ENCODE data around the gene TSEN54.

The TSEN54 gene

DNA sequence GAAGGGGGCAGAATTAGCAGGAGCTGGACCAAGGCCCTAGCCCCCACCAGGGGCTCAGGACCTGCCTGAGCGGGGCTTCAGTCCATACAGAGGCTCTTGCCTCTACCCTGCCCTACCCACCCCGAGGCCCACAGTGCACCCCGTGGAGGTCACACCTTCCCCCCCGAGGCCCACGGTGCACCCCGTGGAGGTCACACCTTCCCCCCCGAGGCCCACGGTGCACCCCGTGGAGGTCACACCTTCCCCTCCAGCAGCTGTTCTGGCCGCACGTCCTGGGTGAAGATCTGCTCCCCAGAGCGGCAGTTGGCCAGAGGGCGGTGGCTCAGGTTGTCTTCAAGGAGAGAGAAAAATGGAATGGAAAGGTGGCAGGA is 12.4 kb upstream of the TSEN54 start:
- no peak for DNase-seq (ENCODE audit: low read depth in 2 of 2)

DNA sequence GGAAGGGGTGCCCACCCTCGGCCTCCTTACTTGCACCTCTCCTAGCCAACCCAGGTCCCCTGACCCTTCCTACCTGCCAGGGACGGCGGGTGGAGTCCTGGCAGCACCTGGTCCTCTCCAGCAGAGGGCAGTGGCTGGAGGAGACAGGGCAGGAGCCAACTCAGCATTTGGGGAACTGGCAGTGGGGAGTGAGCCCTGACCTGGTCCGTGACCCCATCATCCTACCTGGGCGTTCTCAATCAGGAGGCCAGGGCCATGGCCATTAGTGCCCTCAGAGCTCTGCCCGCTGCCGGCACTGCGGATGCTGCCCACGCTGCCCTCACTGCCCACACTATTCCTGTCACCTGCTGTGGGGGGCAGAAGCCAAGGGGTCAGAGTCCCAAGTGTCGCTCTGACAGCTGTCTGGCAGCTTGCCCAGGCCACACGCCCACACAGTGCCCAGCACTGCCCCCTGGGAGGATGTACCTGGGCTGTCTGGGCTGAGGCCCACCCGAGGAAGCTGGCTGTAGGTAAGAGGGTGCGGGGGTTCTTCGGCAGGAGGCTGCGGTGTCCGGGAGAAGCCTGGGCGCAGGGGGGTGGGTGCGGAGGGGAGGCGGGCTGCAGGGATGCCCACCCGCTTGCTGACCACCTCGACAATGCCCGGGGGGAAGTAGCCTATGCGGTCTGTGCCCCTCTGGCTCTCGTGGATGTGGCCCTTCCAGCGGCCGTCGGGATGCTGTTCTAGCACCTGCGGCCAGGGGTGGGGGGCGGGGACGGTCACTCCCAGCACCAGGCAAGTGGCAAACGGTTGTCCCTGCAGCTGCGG is 11.8 kb upstream of the TSEN54 start:
- peak in 1 of 2 donors; percentile 26 for DNase-seq (ENCODE audit: low read depth in 2 of 2)

DNA sequence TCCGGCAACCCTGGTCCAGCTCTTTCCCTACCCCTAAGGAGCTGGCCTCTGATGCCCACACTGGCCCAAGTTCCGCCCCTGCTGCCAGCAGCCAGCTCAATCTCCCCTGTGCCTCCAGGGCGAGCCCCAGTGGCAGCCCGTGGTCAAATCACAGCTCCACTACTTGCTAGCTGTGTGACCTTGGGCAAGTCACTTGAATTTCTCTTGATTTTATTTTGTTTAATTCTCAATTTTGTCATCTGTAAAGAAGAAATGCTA is 11.2 kb upstream of the TSEN54 start:
- DNase-seq (ENCODE audit: low read depth in 2 of 2) = no peak

DNA sequence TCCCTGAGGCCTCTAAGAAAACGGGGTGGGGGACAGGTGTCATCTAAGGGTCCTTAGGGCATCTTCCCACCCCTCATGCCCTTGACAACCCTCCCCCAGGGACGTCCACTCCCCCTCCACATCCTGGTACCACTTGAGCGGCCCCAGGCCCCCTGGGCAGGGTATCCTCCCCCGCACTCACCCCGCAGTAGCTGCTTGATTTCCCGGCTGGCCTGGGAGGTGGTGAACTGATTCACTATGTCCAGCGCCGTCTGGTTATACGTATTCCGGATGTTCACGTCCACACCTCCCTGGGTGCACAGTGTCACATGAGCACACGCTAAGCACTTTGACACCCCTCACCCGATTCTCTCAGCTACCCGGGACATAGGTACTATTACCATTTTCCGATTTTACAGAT is 10.7 kb upstream of the TSEN54 start:
- DNase-seq (ENCODE audit: low read depth in 2 of 2) = no peak

DNA sequence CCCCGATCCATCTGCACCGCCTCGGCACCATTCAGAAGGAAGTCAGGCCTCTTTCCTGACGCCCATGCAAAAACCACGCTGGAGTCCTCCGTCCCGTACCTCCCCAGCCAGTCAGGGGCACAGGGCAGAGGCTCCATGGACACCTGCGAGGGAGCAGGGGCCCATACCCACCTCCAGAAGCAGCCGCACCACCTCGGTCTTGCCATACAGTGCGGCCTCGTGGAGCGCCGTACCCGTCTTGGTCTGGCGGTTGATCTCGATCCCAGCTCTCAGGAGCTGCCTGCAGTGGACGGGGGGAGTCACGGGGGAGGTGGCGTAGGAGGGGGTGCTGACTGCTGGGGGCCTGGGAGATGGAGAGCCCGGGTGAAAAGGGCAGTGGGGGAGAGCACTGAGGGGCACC is 10.2 kb upstream of the TSEN54 start:
- DNase-seq (ENCODE audit: low read depth in 2 of 2) = no peak

DNA sequence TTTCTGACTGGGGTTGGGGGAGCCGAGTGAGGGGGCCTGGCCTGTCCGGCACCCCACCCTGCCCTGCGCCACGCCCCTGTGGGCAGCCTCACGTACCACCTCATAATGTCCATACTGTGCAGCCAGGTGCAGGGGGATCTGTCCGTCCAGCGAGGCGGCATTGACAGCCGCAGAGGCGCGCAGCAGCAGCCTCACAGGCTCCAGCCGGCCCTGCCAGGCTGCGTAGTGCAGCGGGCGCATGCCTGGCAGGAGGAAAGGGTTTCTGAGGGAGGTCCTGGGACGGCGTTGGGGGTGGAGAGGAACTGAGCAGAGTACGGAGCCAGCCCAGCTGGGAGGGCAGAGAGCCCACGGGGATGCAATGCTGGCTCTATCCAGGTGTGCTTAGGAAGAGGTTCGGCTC is 9.4 kb upstream of the TSEN54 start:
- no peak for DNase-seq (ENCODE audit: low read depth in 2 of 2)

DNA sequence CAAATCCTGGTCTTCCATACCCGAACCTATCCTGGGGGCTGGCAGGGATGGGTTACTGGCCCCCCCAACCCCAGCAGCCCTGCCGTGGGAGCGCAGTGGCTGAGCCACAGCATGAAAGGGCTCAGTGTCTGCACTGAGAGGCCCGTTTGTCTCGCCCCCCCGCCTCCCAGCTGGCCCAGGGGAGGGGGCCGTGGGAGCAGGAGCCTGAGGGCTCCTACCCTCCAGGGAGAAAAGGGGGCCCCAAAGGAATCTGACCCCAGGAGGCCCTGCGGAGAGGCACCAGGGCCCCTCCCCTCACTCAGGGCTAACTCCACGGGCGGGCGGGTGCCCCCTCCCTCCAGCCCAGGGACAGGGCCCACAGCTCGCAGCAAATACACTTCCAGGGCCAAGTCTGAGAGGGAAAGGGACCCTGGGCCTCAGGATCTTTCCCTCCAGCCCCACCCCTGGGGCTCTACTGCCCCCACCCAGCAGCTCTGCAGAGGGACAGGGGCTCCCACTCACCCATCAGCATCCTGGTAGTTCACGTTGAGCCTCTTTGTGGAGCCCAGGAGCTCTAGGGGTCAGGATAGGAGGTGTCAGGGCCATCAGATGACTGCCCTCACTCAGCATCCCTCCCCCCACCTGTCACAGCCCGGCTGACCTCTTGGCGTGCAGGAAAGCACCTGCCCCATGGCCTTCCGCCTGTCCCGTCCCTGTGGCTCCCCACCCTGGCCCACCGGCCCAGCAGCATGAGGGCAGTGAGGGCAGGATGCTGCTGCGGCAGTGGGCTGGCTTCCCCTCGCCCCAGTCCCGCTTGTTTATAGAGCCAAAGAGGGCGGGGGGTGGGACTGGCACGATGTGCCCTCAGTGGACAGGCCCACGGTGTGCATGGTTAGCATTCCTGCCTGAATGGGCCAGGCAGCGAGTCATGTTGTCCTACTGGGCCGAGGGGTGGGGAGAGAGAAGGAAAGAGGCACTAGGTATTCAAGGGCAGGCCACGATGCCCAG is 8.3 kb upstream of the TSEN54 start:
- DNase-seq (ENCODE audit: low read depth in 2 of 2) = no peak

DNA sequence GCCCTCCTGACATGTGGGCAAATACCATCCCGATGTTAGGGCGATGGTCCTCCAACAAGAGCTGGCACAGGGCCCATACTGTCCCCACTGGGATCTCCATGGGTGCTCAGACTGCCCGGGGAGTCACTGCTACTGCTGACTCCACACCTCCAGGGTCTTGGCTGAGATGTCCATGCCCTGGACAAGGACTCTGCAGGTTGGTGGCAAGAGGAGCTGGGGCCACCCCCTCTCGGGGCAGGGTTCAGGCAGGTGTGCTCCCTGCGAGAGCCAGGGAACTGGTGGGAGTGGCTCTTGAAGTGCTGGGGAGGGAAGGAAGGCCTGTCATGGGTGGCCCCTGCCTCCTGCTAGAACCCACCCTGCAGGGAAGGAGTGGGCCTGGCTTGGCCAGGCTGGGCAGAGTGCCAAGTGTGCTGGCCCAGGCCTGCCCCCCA is 7.4 kb upstream of the TSEN54 start:
- DNase-seq (ENCODE audit: low read depth in 2 of 2) = no peak

DNA sequence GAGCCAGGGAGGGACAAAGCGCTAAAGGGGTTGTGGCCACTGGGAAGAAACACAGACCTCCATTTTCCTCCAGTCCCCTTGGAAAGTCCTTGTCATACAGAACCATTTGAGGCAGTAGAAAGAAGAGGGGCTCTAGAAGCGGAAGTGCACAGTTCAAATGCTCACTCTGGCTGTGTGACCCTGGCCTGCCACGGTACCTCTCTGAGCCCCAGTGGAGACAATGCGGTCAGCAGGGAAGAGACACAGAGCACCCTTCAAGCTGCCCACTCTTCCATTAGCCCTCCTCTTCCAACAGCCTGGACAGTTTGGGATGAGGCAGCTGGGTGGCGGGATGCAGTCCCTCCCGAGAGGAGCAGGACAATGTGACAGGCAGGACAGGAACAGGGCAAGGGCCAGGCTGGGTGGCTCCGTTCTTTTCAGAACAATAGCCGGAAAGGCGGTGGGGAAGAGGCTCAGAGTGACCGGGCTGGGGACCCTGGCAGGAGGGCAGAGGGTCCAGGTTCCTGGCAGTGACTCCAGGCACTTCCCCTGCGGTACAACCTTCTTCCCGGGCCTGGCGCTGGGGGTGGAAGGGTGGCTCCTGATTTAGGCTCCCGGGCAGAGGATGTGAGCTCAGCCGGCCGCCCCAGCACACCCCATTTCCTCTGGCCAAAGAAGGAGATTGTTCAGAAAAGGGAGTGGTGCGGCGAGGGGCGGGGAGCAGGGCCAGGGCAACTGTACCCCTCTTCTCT is 6.6 kb upstream of the TSEN54 start:
- no peak for DNase-seq (ENCODE audit: low read depth in 2 of 2)

DNA sequence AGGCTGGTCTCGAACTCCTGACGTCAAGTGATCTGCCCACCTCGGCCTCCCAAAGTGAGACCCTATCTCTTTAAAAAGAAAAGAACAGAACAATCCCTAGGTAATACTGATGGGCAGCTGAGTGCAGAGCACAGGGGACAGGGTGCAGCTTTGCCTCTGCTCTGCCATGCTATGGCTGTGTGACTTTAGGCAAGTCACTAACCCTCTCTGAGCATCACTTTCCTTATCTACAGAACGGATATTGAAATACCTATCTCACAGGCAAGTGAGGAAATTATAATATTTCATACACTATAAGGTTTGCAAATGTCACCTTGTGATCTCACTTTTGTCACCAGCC is 5.1 kb upstream of the TSEN54 start:
- no peak for DNase-seq (ENCODE audit: low read depth in 2 of 2)

DNA sequence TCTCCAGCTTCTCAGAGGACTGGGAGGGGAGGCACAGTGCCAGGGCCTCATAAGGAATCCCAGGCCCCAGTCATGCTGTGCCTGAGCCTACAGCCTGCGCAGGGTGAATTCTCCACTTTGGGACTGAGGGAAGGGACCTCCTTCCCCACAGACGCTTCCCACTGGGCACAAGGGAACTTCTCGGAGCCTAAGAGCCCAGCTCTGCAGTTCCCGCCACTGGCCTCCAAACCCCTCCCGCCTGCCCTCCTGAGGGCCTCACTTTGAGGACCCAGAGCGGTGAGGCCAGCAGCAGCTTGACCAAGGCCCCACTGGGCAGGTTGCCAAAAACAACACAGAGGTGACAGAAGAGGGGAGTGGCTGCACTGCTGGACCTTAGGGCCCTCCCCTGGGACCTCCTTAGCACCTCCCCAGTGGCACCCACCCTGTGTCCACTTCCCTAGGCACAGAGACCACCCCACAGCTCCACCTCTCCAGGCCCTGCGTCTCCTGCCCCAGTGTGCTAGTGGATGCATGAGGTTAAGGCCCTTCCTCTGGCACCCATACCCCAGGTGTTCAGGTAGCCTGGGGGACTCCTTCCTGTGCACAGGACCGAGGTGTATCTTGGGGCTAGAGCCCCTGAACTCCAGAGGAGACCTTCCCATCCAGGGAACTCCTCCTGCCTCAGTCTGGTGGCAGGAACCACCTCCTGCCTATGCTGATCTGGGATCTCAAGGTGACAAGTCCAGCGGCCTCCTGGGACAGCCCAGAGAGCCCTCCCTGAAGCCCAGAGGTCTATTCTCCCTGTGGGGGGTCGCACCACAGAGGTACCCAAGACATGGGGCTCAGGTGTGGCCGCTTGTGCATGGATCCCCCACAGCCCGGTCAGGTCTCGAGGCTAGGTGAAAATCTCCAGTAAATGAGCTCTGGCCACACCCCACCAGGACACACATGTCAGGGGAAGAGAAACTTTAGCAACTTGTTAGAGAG is 4.4 kb upstream of the TSEN54 start:
- DNase-seq (ENCODE audit: low read depth in 2 of 2) = no peak

DNA sequence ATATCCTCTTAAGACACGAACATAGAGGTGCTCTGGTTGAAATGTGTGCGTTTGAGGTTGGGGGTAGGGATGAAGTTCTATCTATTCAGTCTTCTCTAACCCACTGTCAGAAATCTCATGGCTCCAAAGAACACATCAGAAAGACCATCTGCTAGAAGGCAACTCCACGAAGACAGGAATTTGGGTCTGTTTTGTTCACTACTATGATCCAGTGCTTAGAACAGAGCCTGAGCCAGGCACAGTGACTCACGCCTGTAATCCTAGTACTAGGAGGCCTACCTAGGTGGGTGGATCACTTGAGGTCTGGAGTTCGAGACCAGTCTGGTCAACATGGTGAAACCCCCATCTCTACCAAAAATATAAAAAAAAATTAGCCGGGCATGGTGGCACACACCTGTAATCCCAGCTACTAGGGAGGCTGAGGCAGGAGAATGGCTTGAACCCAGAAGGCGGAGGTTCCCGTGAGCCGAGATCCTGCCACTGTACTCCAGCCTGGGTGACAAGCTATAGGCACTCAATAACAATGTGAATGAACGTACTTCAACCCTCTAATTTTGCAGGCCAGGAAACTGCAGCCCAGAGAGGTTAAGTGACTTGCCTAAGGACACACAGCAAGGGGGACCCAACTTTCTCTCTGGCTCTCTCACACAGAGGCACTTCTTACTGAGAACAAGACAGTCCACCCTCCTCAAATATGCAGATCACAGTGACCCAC is 3.2 kb upstream of the TSEN54 start:
- DNase-seq (ENCODE audit: low read depth in 2 of 2) = no peak

DNA sequence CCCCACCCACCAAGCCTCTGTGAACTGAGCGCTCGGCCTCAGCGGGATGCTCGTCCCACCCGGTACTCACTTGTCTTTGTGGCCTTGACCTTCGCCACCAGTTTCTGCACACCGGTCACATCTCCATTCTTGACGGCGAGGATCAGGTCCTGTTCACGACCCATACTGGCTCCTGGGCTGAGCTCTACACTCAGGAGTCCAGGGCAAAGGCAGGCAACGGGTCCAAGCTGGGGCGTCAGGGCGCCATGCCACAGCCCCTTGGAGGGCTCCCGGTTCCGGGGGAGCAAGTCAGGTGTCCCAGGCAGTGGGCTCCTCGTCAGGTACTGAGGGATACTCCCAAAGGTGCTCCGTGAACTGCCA is 2.7 kb upstream of the TSEN54 start:
- no peak for DNase-seq (ENCODE audit: low read depth in 2 of 2)

DNA sequence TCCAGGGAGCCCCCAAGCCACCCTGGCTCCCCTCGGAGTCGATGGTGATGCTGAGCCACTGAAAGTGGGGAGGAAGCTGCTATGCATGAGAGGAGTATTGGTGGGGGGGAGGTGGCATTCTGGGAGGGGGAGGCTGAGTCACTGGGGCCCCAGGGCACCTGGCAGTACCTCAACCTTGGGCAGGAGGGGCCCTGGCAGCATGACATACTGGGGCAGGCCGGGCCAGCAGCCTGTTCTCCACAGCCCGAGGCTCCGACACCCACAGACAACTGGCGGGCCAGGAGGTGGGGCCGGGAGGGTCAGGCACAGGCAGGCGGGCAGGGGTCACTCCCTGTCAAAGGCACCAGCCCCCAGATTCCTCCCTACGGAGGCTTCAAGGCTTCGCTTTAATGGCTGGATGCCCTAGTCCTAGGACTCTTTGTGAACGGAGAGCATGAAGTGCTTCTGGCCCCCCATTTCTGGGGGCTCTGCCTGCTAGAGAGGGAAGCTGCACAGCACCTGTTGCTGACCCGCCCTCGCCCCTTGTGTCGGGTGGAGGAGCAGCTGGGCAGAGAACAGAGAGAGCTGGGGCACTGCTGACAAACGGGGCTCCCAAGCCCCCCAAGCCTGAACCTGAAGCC is 1.9 kb upstream of the TSEN54 start:
- no peak for DNase-seq (ENCODE audit: low read depth in 2 of 2)

DNA sequence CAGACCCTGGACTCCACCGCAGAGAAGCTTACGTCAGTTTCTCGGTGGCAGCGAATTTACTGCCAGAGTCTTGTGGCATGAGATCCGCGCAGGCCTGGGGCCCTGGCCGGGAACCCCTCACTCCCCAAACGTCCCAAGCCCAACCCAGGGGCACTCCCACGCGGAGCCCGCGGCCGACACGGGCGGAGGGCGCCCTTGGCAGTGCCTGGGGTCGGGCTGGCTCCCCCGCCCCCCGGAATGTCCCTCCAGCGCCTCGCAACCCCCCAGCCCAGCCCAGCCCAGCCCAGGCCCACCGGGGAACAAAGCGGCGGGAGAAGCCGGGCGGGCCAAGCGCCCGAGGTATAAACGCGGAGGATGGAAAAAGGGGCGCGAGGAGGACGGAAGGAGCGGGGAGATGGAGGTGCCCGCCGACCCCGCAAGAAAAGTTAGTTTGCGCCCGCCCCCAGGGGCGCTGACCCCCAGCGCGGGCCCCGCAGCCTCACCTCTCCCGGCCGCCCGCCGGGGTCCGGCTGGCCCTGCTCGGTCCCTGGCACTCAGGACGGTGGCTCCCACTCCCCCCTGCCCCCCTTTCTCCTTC is 1.3 kb upstream of the TSEN54 start:
- no peak for DNase-seq (ENCODE audit: low read depth in 2 of 2)

DNA sequence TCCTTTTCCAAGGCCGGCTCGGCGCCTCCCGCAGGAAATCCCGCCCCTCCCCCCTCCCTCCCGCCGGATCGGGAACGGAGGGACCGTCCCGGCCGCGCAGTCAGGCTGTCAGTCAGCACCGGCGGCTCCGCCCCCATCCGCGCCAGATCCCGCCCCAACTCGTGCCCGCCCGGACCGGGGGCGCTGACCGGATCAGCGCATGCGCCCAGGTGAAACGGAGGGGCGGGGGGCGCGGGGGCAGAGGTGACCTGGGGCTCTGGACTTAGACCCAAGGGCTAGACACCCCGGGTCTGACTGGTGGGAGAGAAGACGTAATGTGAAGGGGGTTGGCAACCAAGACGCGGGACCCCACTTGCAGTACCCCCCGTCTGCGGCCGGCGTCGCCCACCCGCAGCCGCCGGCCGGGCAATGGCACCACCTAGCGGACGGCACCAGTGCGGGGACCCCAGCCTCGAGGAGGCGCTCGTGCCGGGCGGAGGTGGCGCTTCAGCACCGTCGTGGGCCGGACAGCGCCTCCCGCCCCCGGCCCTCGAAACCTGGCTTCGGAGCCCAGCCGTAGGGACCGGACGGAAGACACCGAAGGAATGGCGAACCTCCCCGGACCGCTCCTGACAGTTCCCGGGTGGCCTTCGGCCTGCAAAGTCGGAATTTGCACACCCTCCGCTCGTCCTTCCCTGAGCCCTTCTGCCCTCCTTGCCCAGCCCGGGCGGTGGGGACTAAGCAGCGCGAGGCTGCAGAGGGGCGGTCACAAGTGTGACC is 653 bp upstream of the TSEN54 start, which contains the start of gene CASKIN2:
Gene CASKIN2 (minus strand): TSS at position 42 of the 759 bp plus-strand sequence. CDS start 1,733 bp downstream, outside the sequence.
- peak; percentile 80 to 84 for DNase-seq (ENCODE audit: low read depth in 2 of 2)

DNA sequence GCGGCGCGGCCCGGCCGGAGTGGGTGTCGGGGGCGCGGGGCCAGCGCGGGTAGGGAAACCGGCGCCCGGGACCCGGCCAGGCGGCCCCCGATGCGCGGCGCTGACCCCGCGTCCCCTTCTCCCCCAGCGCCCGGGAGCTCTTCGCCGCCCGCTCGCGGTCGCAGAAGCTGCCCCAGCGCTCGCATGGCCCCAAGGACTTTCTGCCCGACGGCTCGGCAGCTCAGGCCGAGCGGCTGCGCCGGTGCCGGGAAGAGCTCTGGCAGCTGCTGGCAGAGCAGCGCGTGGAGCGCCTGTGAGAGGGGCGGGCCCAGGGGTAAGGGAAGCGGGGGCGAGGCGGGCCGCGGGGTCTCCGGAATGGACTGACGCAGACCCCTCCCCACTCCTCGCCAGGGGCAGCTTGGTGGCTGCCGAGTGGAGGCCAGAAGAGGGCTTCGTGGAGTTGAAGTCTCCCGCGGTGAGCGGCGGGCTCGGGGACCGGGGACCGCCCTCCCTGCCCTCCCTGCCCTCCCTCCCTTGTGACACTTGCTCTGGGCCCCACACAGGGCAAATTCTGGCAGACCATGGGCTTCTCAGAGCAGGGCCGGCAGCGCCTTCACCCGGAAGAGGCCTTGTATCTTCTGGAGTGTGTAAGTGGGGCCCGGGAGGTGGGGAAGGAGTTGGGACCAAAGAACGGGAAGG is 430 bp downstream of the TSEN54 start:
- peak in 1 of 2 donors; percentile 17 for DNase-seq (ENCODE audit: low read depth in 2 of 2)

DNA sequence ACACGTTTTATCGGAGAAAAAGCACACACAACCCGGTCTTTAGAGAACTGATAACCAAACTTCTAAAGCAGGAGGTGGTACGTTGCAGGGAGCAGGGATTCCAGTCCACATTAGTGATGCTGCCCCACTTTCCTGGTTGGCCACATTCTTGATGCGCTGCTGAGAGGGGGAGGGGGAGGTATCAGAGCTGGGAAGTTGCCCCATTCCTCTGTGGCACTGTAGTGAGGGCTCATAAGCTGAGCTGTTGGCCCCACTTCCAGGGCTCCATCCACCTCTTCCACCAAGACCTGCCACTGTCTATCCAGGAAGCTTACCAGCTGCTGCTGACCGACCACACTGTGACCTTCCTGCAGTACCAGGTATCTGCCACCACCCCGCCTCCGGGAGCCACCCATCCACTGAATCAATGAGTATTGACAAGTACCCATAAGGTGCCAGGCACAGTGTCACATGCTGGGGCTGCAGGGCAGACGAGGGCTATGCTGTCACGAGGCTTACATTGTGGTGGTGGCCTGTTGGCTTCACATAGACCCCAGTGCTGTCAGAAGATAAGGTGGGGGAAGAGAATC is 1.1 kb downstream of the TSEN54 start:
- peak in 1 of 2 donors; percentile 23 for DNase-seq (ENCODE audit: low read depth in 2 of 2)

Data from stimulated activated CD8-positive, alpha-beta memory T cell treated with anti-CD3 and anti-CD28 coated beads, Interleukin-2, amount 100 ng/mL, for 48 hours (primary cell).